Endothelial cell of umbilical vein (primary cell): ENCODE data around the gene DTNA. TPM values are rescaled to one million over a fixed set of nuclear protein-coding genes. Genes with fewer than 3 reads are reported as not detected.

Experiments used
- BruUV-seq: library from RNA; stranded (reverse); fragments of 400-500 nt; replicated peaks from 2 replicates; lab custom pipeline; 2021; lab: Mats Ljungman, UMichigan
- CTCF ChIA-PET: fragments of 300-600, 350-600 bp; sonication (Branson Sonifier 250); formaldehyde crosslinking; loops from one replicate; lab custom pipeline; 2021; ENCODE audit warnings: antibody characterized with exemption, inconsistent platforms; lab: Charles Lee
- POLR2A ChIA-PET: fragments of 300-600, 350-600 bp; sonication (Branson Sonifier 250); formaldehyde crosslinking; loops from one replicate; lab custom pipeline; 2021; ENCODE audit warnings: antibody characterized with exemption, inconsistent platforms; lab: Charles Lee
- DNase-seq: peaks from one replicate; pipeline ENCODE4 v3.0.0-alpha.2; 2011; ENCODE audit warnings: low read depth, low spot score
- FAIRE-seq: peaks from 2 replicates; lab custom pipeline; 2011; peaks lifted over from hg19 to GRCh38; lab: Jason Lieb, UNC
- H2AFZ ChIP-seq: 2 replicates; pipeline ENCODE4 v1.6.0; 2012; ENCODE audit warnings: low read depth, low read length, control low read depth, inconsistent platforms
- H3K27ac ChIP-seq: 2 replicates; pipeline ENCODE4 v1.5.1; 2011; ENCODE audit warnings: low read depth, mild to moderate bottlenecking, control low read depth, low read length, moderate library complexity; ENCODE audit not compliant: insufficient read depth
- H3K27me3 ChIP-seq, 2 experiments: 2 replicates each; pipeline versions ENCODE4 v1.6.0 to v1.6.1; 2011; ENCODE audit warnings: low read length in 2 of 2, mixed read lengths in 1 of 2; ENCODE audit not compliant: control insufficient read depth in 2 of 2, insufficient read depth in 2 of 2
- H3K36me3 ChIP-seq, 2 experiments: 2 replicates in 1 of 2; 3 replicates in 1 of 2; pipeline ENCODE4 v1.5.1; 2011; ENCODE audit warnings: low read length in 2 of 2, mild to moderate bottlenecking in 1 of 2, moderate library complexity in 1 of 2; ENCODE audit not compliant: control insufficient read depth in 2 of 2, insufficient read depth in 2 of 2; ENCODE audit errors: extremely low read depth in 1 of 2
- H3K4me1 ChIP-seq: 3 replicates; pipeline ENCODE4 v1.5.1; 2011; ENCODE audit warnings: mild to moderate bottlenecking, low read length; ENCODE audit not compliant: control insufficient read depth, insufficient read depth; ENCODE audit errors: extremely low read depth
- H3K4me2 ChIP-seq: 2 replicates; pipeline ENCODE4 v1.6.1; 2011; ENCODE audit warnings: low read length, control low read depth, mixed read lengths; ENCODE audit not compliant: insufficient read depth
- H3K4me3 ChIP-seq, 3 experiments: fragments of 200-600 bp in 1 of 3; sonication (generic), shearing (Covaris generic) in 1 of 3; replicated peaks in 1 of 3; 2 replicates each; pipeline ENCODE4 v1.5.1; 2011 to 2016; ENCODE audit warnings: control low read depth in 3 of 3, low read length in 3 of 3, mild to moderate bottlenecking in 2 of 3, inconsistent platforms in 1 of 3, low read depth in 1 of 3, moderate library complexity in 1 of 3; ENCODE audit not compliant: insufficient read depth in 1 of 3
- H3K79me2 ChIP-seq: 2 replicates; pipeline ENCODE4 v1.6.0; 2012; ENCODE audit warnings: low read length, inconsistent platforms; ENCODE audit not compliant: control insufficient read depth, insufficient read depth
- H3K9ac ChIP-seq: replicated peaks from 2 replicates; pipeline ENCODE3; 2011; ENCODE audit warnings: low read length, control low read depth; ENCODE audit not compliant: insufficient read depth; ENCODE audit errors: extremely low read depth
- H3K9me1 ChIP-seq: replicated peaks from 3 replicates; pipeline ENCODE4 v1.6.0; 2011; ENCODE audit warnings: mild to moderate bottlenecking, low read length; ENCODE audit not compliant: control insufficient read depth, insufficient read depth; ENCODE audit errors: extremely low read depth
- H3K9me3 ChIP-seq: replicated peaks from 2 replicates; pipeline ENCODE4 v1.5.1; 2012; ENCODE audit warnings: low read length, inconsistent platforms; ENCODE audit not compliant: control insufficient read depth, insufficient read depth
- H4K20me1 ChIP-seq: replicated peaks from 2 replicates; pipeline ENCODE3; 2011; ENCODE audit warnings: mild to moderate bottlenecking, low read length; ENCODE audit not compliant: control insufficient read depth, insufficient read depth; ENCODE audit errors: extremely low read depth
- CTCF ChIP-seq, 2 donors: IDR thresholded peaks; 1 replicate in 1 of 2; 2 replicates in 1 of 2; pipeline ENCODE4 v1.5.1; 2011; ENCODE audit warnings: low read length in 2 of 2, mild to moderate bottlenecking in 2 of 2, moderate library complexity in 2 of 2, control low read depth in 1 of 2, inconsistent platforms in 1 of 2, low read depth in 1 of 2; ENCODE audit not compliant: insufficient read depth in 1 of 2; ENCODE audit errors: extremely low read depth in 1 of 2
- EZH2 ChIP-seq: IDR thresholded peaks from 2 replicates; pipeline ENCODE4 v1.6.1; 2012; ENCODE audit warnings: borderline replicate concordance, low read depth, mild to moderate bottlenecking, moderate library complexity, low read length, inconsistent platforms; ENCODE audit not compliant: severe bottlenecking
- FOS ChIP-seq: IDR thresholded peaks from 2 replicates; pipeline ENCODE4 v1.6.1; 2011; ENCODE audit warnings: mild to moderate bottlenecking, low read length, moderate library complexity, borderline replicate concordance; ENCODE audit not compliant: insufficient read depth
- GATA2 ChIP-seq: IDR thresholded peaks from 2 replicates; pipeline ENCODE4 v1.7.0; 2011; ENCODE audit warnings: low read depth, mild to moderate bottlenecking, moderate library complexity, mixed read lengths, low read length; ENCODE audit not compliant: insufficient read length, insufficient read depth
- JUN ChIP-seq: IDR thresholded peaks from 2 replicates; pipeline ENCODE4 v1.6.1; 2011; ENCODE audit warnings: borderline replicate concordance, low read depth; ENCODE audit not compliant: insufficient read length, insufficient read depth
- MAX ChIP-seq: IDR thresholded peaks from 2 replicates; pipeline ENCODE4 v1.6.1; 2011; ENCODE audit not compliant: insufficient read depth, insufficient read length
- MYC ChIP-seq: IDR thresholded peaks from one replicate; pipeline ENCODE4 v1.6.1; 2011; ENCODE audit warnings: mild to moderate bottlenecking, low read depth, low read length
- POLR2A ChIP-seq: IDR thresholded peaks from 2 replicates; pipeline ENCODE4 v1.6.1; 2012; ENCODE audit warnings: low read depth, mild to moderate bottlenecking, control low read depth, low read length
- POLR2AphosphoS5 ChIP-seq: IDR thresholded peaks from 2 replicates; pipeline ENCODE4 v1.6.1; 2012; ENCODE audit warnings: low read depth, mild to moderate bottlenecking, control low read depth, low read length, moderate library complexity; ENCODE audit not compliant: insufficient read depth
- dilution Hi-C: fragments of 300-500 bp; cut with MboI; formaldehyde crosslinking; loops from one replicate; pipeline ENCODE4 v1.15.0; 2019; ENCODE audit warnings: low sequenced_read_pairs; ENCODE audit not compliant: extremely low pct_ligation_motif_present
- intact Hi-C: fragments of 100-400 bp; cut with micrococcal nuclease; formaldehyde crosslinking; loops from one replicate; pipeline ENCODE4 v1.10.0; 2022
- polyA plus RNA-seq, 4 experiments: library from polyadenylated mRNA; depleted of rRNA in 3 of 4; stranded (reverse) in 3 of 4; unstranded in 1 of 4; fragments of >200 nt; gene quantifications; 2 replicates each; pipeline versions ENCODE4 v1.2.1 to v1.2.3, GENCODE V29; 2011 to 2012; ENCODE audit warnings: missing spikeins in 1 of 4
- total RNA-seq: library from RNA; stranded (reverse); gene quantifications from 2 replicates; pipeline ENCODE4 v1.2.3, GENCODE V29; 2021

The DTNA gene
- total and polyA plus RNA-seq, 2 donors (not counting 3 experiments of a cell fraction or from before 2014, with no cell fraction given) = 6.6 to 15.3 TPM

- H4K20me1 ChIP-seq = no peaks in the 10 kb centered on the region
- H3K4me2 ChIP-seq = no peak overlapping the region
- no peaks in the 10 kb centered on the region for H3K36me3 ChIP-seq
- H3K4me3 ChIP-seq = no peak overlapping the region
- ChIA-PET CTCF (interaction anchor here (1.4 kb wide), 1 partner anchor 11 kb away, joined by 3 read pairs; no protein-coding TSS in a partner anchor), POLR2A (no interaction called here)
- peaks cover 9% of the 10 kb centered on the region for H3K4me1 ChIP-seq
- BruUV-seq = no TSS peak
- no peak for TF ChIP-seq MAX
- no peak for TF ChIP-seq JUN
- no peak for TF ChIP-seq POLR2AphosphoS5
- no peak for TF ChIP-seq POLR2A
- no peak for TF ChIP-seq CTCF (IDR thresholded peaks at IDR 0.05; ENCODE audit: extremely low read depth in 1 of 2, insufficient read depth in 1 of 2, low read depth in 1 of 2, low read length in 2 of 2)
- TF ChIP-seq FOS = no peak
- TF ChIP-seq EZH2 = no peak
- no peak for TF ChIP-seq MYC
- no peak for TF ChIP-seq GATA2
- dilution Hi-C loops (no loop called here), intact Hi-C loops (no loop called here)
- H3K9me3 ChIP-seq = no peaks in the 10 kb centered on the region
- no peak overlapping the region for H3K9ac ChIP-seq
- DNase-seq (no peak), FAIRE-seq (no peak)
- no peaks in the 10 kb centered on the region for H3K27me3 ChIP-seq
- no peak overlapping the region for H3K27ac ChIP-seq
- H2AFZ ChIP-seq = no peak overlapping the region
- no peaks in the 10 kb centered on the region for H3K79me2 ChIP-seq
- H3K9me1 ChIP-seq = no peaks in the 10 kb centered on the region
Measured at GRCh38 chr18:34740101-34740500, 30.0 kb downstream of the DTNA start.
